ENCODE measurements around the gene CDHR5.
A peak's percentile ranks its signal among the peaks of the same experiment; 100 is the strongest.

CDHR5 gene

GRCh38 chr11:623999-624704 is 603 bp downstream of the CDHR5 start:
- no peak for DNase-seq

DNA sequence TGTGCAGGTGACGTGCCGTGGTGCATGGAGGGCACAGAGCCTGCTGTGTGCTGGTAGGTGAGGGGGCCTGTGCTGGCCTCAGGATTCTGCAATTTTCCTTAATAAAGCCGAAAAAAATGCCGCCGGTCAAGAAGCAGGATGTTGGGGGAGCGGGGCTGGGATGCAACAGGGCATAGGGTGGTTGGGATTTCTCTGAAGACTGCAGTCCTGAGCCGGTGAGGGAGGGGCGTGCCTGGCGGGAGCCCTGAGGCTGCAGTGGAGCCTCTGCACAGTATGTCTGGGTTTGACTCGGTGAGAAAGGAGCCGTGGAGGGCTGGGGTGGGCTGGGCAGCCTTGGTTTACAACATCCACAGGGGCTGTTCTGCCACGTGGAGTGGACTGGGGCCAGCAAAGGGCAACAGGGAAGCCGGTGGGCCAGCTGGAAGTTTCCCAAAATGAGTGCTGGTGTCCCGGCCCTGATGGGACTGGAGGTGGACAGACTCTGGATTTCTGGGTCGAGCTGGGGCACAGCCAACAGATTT is 1.3 kb downstream of the CDHR5 start:
- DNase-seq = no peak

DNA sequence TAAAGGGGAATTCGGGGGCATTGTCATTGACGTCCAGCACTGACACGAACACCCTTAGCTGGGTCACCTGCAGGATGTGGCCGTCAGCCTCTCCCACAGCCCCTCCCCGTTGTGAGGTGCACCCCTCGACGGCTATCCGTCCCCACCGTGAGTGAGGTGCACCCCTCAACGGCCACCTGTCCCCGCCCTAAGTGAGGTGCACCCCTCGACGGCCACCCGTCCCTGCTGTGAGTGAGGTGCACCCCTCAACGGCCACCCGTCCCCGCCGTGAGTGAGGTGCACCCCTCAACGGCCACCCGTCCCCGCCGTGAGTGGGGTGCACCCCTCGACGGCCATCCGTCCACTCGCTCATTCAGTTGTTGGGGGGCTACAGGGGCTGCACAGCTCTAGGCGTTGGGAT is 2.9 kb downstream of the CDHR5 start:
- DNase-seq = no peak

- DNase-seq = no peak
Observed at GRCh38 chr11:620935-621814, 3.6 kb downstream of the CDHR5 start.

GRCh38 chr11:620201-620600 is 4.6 kb downstream of the CDHR5 start:
- DNase-seq = no peak

DNA sequence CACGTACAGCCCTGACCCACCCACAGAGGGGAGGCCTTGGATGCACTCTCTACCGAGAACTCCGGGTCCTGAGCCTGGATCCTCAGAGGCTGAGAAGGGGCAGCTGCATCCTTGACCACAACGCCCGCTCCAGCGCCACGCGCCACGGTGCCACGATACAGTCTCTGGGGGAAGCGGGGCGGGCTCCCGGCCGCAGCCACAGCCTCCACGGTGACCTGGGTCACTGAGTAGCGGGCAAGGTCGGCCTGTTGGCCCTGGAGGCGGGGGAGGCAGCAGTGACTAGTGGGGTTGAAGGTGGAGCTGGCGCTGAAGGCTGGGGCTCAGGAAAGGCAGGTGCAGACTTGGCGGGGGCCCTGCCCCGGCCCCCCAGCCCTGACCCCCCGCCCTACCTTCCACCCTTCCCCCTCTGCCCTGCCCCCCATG is 5.1 kb downstream of the CDHR5 start:
- no peak for DNase-seq

GRCh38 chr11:618856-619627 is 5.7 kb downstream of the CDHR5 start:
- no peak for DNase-seq

DNA sequence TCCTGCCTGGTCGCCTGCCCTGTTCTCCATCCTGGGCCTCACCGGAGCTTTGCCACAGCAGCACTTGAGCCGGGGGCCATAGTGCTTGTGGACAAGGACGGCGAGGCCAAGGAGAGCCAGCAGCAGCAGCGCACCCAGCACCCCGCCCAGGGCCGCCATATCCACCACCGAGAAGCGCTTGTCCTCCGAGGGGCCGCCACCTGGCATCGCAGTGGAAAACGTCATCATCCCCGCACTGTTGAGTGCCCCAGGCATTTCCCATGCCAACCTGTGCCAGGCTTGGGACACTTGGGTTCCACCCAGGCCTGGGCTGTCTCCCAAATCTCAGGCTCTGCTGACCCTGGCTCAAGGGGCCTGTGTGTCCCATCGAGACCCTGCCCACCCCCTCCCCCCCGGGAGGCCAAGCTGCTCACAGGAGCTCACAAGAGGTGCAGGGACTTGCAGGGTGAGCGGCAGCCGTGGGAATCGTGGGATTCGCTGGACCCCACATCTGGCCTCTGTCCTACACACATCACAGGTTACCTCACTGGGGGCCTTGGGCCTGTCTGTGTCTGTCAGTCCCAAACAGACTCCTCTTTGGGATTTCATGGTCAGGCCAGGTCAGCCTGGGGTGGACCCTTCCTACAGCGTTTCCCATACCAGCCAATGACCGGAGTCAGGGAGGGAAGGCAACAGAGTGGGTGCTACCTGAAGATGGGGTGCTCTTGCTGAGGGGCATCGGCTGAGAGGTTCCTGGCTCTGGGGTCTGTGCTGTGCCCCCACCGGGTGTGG is 6.7 kb downstream of the CDHR5 start:
- no peak for DNase-seq

- no peak for DNase-seq
Observed at GRCh38 chr11:617199-617911, 7.4 kb downstream of the CDHR5 start.

DNA sequence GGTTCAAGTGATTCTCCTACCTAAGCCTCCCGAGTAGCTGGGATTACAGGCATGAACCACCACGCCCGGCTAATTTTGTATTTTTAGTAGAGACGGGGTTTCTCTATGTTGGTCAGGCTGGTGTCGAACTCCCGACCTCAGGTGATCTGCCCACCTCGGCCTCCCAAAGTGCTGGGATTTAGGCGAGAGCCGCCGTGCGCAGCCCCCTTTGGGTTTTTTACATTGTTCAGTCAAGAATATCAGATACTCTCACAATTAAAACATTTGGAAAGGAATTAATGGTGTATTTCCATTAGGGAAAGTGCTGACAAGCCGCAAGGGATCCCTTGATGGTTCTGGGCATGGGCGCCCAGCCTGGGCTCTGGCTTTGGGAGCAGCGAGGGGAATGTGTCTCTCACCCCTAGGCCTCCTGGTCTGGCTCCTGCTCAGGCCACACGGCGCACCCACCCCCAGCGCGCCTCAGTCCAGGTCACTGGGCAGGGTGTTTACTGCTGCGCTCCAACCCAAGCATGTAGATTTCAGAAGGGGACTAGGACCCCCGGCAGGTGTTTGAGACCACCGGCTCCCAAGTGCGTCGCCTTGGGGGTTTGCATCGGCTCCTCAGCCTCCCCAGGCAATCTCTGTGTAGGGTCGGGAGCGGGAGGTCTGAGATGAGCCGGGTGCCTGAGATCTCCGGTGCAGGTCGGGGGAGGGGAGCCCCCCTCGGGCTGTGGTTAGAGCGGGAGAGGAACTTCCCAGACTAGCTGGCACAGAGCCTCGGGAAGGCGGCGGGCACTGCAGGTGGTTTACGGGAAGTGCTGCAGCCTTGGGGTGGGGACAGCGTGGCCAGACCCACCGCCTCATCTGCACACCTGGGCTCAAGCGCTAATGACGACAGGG is 8.2 kb downstream of the CDHR5 start:
- DNase-seq = no peak

DNA sequence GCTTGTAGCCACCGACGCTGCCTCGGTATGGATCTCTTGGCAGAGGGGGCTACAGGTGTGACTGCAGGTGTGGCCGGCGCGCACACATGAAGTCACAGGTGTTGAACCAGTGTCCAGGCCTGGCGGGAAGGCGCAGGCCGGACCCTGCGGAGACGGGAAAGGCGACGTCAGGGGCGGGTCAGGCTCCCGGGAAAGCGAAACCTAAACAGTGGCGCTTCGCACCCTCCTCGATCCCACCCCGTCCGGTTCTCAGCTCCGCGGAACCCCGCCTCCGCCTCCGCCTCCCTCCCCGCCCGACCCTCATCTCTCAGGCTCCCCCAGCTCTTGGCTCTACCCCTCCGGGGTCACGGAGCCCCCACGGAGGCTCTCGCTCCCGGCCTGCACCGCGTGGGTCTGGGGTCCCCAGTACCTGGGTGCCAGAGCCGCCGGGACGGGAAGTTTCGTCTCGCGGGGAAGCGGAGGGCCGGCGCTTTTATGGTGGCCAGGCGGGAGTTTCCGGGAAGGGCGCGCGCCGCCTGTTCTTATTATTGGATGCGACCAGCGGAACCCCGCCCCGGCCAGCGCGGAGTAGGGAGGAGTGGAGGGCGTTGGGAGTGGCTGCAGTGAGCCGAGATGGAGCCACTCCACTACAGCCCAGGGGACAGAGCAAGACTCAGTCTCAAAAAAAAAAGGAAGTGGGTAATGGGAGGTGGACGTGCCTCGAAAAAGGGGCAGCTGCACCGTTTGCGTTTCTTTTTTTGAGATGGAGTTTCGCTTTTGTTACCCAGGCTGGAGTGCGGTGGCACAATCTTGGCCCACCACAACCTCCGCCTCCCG is 9.0 kb downstream of the CDHR5 start, which contains the start of gene IRF7:
IRF7 (minus strand) TSS at position 447 of the 816 bp plus-strand sequence. CDS start 586 bp downstream, outside the sequence.
- DNase-seq = peak; percentile 92

DNA sequence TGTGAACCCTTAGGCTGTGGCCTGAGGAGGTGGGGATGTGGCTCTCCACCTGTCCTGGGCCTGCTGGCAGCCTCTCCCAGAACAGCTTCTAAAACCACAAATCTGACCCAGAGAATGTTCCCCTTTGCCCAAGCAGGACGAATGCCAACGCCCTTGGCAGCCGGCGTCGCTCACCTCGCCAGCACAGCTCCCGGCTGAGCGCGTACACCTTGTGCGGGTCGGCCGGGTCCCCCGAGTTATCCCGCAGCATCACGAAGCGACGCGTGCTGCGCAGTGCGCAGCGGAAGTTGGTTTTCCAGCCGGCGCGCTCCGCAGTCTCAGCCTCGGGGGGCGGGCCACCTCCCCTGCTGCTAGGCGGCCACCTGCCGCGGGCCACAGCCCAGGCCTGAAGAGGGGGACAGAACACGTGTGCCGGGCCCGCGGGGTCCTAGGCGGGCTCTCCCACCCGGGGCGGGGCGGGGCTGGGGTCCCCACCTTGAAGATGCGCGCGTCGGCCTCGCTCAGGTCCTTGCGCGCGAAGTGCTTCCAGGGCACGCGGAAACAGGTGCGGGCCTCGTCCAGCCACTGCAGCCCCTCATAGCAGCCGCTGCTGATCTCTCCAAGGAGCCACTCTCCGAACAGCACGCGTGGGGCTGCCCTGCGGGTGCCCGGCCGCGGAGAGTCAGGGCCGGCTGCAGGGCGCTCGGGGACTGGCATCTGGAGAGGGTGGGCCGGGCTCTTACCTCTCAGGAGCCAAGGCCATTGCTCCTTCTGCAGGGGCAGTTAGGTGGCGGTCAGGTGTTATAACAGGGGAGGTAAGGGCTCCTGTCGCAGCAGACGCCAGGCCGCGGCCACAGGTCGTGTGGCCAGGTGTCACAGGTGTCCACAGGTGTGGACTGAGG is 9.9 kb downstream of the CDHR5 start:
- peak; percentile 29 for DNase-seq

DNA sequence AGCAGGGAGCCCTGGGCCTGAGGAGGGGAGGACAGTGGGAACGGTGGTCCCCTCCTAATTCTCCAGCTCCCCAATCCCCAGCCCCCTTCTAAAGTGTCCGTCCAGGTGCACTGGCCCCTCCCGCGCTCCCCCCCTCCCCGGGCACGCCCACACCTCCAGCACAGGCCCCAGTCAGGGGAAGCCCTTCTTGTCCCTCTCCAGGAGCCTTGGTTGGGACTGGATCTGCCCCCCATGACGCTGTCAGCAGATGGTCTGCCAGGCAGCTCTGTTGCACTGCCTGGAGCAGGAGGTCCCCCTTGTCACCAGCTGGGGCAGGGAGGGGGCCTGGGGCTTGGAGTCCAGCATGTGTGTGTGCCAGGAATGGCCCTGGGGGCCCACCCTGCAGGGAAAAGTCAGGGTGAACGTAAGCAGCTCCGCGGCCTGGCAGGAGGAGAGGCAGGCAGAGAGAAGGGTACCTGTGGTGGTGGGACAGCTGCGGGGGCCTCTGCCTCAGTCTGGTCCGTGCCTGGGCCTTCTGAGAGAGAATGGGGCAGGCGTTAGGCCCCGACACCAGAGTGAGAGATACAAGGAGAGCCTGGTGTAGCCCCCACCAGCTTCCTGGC is 10.6 kb downstream of the CDHR5 start:
- DNase-seq = no peak

DNA sequence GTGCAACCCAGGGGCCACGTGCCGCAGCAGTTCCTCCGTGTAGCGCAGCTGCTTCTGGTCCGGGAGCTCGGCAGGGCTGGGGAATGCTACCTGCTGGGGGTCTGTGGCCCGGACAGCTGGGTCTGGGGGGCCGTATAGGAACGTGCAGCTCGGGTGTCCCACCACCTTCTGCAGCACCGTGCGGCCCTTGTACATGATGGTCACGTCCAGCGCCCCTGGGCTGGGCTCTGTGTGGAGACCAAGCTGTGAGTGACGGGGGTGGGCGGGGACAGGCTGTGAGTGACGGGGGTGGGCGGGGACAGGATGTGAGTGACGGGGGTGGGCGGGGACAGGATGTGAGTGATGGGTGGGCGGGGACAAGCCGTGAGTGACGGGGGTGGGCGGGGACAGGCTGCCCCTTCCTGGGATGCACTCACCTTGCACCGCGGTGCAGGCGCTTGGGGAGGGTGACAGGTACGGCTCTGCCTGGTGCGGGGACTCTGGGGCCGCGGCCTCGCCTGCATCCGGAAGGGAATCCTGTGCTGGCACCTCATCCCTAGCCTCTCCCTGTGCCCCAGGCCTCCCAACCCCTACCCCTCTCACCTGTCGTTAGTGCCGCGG is 11.3 kb downstream of the CDHR5 start:
- peak; percentile 28 for DNase-seq

- DNase-seq = no peak
Observed at GRCh38 chr11:612961-613300, 11.8 kb downstream of the CDHR5 start.

- DNase-seq = no peak
Observed at GRCh38 chr11:612201-612960, 12.4 kb downstream of the CDHR5 start.
